ENCODE measurements around the gene MIOX.

DNA sequence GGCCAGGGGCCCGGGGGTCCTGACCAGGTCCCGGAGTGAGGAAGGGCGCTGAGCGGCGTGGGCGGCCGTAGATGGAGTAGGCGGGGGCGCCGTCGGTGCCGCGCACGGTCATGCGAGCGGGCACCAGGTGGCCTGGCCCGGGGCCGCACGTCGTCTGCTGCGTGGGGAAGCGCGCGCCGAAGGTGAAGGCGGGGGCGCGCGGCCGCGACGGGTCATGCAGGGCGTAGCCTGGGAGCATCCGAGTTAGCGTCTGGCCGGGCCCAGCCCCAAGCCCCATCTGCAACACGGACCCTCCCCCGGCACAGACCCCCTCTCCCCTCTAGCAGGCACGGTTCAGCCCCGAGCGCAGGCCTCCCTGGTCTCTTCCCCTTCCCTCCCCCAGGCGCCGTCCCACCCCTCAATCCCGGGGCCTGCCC is 44.9 kb downstream of the MIOX start:
- TF ChIP-seq CTCF (conservative IDR thresholded peaks at IDR 0.05; ENCODE audit: low read depth, low read length) (no peak), EZH2 (IDR thresholded peaks at IDR 0.05; ENCODE audit: borderline replicate concordance, low read depth, low read length, poor library complexity, severe bottlenecking) (no peak)
